Cerebellar cortex (tissue), 1 donor: Measurements from ENCODE around the gene CADPS2.

Source experiments
- DNase-seq: peaks from one replicate; pipeline ENCODE4 v3.0.0-alpha.2; 2015; ENCODE audit warnings: low spot score

The CADPS2 gene

DNA sequence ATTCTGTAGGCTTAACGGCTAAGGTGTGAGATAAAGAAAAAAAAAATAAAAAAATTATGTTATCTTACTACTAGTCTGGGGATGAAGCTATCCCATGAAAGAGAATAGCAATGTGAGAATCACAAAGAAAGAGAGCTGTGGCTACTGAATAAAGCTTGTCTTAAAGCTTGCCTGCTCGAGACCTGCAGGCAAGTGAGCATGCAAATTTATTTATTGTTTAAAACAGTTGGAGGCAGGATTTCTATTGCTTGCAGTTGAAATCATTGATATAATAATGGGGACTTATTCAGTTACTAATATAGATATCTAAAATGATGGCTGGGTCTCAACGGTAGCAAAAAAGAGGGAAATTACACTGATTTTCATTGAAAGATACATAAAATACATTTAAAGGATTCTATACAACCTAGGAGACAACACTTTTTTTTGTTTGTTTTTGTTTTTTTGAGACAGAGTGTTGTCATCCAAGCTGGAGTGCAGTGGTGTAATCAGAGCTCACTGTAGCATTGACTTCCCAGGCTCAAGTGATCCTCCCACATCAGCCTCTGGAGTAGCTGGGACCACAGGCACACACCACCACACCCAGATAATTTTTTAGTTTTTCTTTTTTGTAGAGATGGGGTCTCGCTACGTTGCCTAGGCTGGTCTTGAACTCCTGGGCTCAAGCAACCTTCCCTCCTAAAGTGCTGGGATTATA is 437.2 kb downstream of the CADPS2 start:
- DNase-seq = no peak

DNA sequence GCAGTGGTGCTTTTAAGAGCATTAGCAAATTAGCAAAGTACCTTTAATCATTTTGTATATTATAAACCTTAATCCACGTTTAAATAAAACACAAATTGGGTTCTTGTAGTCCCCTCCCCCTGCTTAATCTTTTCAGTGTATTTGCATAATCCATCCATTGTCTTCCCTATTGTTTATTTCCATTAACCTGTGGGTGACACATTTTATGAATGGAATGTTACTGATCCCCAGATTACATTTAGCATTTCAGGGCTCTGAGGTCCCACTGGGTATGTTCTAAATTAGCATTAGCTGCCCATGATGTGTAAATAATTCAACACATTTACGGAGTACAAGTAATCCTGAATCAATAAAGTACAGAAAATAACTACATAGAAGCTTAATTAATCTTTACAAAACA is 443.3 kb downstream of the CADPS2 start:
- DNase-seq = no peak

DNA sequence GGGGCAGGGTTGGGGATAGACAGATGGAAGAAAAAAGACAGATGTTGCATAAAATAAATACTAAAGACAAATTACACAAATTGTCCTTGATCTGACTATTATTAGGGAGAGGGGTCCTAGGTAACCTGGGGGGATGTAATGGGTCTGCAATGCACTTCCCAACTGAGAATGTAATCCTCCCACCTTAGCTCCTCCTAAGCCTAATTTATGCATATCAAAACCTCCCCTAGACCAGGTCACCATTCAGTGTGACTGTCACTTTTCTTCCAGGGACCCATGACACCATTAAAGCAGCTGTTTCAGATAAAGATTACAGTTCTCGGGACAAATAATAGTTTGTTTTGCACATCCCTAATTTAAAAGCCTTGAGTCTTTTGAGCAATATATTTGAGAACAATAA is 447.8 kb downstream of the CADPS2 start:
- no peak for DNase-seq

DNA sequence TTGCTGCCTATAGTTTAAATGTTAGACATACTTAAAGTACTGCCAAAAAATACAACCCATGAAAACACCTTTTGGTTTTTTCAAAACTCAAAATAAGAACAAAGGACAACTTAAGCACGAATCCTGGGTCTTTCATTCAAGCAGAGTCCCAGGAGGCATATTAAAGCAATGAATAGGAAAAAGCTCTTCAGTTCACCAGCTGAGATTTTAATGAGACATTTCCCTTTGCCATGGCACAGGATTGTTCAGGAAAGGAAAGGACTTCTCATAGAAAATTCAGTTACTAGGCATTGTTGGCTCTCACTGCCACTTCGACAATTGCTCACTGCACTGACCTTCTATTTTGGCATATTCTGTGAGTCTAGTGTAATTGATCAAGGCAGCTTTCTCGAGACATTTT is 448.3 kb downstream of the CADPS2 start:
- DNase-seq = no peak

DNA sequence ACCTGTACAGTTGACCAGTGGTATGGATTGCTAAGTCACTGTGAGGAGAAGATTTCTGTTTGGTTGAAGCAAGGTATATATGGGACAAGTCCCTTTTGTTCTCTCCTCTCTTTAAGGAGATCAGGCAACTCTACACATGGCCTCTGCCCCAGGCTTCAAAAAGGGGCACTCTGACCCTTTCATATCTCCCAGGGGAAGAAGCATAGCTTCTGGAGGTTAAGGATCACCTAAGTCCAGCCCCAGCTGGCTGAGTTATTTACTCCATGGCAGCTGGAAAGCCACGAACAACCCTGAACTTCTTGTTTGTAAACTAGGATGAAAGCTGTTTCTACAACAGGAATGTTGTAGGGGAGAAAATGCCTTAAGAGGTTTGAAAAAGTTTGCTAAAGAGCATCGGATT is 452.5 kb downstream of the CADPS2 start:
- DNase-seq = no peak

DNA sequence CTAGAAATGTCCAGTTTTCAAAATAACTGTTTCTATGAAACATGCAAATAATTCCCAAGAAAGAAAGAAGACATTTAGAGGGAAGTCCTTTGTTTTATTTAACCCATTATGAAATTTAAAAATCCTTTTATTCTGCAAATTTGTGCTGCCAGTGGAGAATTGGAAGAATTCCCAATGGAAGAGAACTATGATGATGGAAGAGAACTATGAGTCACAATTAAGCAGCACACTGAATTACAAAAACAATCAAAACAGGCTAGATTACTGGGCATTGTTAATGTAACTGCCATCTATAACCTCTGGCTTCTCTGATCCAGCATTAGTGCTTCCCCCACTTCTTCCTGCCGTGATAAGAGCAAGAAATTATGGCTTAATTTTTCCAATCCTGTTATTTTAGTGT is 455.6 kb downstream of the CADPS2 start:
- DNase-seq = no peak

DNA sequence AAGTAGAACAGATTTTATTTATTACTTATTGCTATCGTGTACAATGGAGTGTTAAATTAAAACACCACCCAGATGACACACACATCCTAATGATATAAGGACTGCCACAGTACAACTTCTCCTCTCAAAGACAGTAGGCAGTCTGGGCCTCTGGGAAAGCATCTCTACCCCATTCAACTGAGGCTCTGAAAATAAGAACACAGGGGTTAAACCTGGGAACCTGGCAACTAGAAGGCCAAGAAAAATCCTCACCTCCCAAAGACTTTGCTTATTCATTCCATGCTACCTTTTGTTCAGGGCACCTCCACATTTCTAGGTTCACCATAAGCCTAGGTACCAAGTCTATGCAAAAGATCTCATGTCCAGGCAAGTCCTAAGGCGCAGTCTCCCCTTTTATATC is 456.3 kb downstream of the CADPS2 start:
- DNase-seq = no peak

DNA sequence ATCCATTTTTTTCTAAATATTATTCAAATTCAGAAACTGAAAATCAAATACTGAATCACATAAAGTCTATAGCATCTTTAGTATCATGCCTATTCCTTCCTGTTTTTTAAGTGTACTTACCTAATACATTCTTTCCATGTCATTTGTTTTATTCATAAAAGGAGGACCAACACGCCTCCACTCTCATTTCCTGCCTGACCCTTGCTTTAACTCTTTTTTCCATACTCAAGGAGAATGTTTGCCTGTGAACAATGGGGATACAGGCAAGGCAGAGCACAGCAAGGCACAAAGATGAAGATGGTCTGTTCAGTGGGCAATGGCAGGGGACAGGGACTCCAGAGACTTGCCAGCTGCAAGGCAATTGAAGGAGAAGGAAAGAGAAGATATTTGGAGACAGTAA is 460.5 kb downstream of the CADPS2 start:
- no peak for DNase-seq

DNA sequence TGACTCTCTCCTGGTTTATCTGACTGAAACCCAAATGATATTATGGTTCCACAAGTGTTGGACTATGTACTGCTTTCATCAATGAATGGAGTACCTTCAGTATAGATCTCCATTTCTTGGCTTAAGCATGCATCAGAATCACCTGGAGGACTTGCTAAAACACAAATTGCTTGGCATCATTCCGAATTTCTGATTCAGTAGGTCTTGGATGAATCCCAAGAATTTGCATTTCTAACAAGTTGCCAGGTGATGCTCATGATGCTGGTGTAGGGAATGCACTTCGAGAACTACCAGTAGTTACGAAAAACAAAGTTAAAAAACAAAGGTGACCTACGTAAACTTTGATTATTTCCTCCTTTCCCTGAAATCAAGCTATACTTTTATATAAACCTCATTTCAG is 462.7 kb downstream of the CADPS2 start:
- DNase-seq = peak; percentile 65

DNA sequence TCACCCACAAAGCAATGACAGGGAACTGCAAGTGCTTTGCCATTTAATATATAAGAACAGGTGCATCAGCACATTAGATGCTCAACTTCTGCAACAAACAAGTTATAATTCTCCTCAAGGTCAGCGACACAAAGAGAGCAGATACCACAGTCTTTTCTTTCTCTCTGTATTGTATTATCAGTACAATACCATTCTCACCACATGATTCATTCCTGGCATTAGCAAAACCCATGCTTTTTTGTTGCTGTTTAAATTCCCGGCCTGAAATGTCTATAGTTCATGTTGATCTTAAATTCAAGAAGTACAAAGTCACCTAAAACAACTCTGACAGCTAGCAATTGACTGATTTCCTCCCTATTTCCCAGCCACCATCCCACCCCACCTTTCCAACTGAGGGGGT is 469.9 kb downstream of the CADPS2 start:
- DNase-seq = no peak

DNA sequence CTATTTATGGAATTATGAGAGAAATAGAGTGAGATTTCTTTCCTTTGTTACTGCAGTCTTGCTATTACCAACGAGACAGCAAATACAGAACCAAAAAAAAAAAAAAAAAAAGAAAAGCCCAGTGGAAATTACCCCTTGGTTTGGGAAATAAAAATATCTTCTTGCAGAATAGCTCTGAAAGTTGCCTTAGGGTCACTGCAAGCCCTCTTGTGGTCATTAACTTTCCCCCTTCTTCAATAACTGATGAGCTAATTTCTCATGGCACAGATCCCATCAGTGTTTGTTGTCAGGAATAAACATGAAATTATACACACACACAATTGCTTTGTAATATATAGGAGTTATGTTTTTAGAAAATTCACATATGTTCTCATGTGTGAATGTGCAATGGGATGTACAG is 470.8 kb downstream of the CADPS2 start:
- DNase-seq = no peak

DNA sequence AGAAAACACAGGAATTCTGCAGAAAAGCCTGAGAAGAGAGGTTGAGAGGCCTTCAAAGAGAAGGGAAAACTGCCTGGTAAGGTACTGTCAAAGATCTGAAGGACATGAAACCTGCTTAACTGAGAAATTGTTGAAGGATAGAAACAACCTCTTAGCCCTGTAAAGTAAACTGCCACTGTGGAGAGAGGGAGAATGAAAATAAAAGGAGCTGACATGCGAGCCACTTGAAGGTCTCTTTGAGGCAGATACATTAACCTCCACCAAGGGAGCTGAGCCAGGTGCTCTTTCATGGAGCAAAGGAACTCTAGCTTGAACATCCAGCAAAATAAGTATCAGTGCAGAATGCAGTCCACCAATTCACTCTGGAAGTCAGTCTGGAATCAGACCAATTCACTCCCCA is 472.9 kb downstream of the CADPS2 start:
- DNase-seq = no peak

DNA sequence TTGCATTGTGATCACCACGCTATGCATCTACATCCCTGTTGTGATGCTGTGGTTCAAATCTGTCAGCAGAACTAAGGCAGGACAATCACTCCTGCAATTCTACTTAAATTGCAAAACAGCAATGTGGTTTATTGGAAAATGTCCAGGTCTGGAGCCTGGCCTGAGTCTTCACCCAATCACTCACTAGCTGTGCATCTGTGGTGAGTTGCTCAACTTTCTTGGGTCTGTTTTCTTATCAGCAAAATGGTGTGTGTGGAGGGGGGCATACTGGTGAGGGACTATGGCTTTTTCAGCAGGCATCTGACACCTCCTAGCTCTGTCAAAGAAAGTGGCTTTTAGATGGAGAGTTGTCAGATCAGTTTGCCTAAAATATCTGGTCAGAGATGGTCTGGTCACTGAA is 473.4 kb downstream of the CADPS2 start:
- no peak for DNase-seq

DNA sequence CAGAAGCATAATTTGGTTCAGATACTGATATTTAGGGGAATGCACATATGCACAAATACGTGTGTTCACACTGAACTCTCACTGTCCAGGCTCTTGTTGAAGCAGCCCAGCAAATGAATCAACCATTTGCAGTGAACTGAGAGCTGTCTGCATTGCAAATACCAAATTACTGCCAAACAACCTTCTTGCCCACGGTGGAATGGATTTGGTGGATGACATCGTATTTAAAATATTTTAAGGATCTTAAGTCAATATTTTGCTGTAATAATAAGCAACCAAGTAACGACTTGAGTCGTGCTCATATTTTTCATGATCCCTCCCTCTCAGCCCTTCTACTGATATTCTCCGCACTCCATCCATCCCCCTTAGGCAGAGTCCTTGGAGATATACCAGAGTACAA is 473.8 kb downstream of the CADPS2 start:
- DNase-seq = no peak

DNA sequence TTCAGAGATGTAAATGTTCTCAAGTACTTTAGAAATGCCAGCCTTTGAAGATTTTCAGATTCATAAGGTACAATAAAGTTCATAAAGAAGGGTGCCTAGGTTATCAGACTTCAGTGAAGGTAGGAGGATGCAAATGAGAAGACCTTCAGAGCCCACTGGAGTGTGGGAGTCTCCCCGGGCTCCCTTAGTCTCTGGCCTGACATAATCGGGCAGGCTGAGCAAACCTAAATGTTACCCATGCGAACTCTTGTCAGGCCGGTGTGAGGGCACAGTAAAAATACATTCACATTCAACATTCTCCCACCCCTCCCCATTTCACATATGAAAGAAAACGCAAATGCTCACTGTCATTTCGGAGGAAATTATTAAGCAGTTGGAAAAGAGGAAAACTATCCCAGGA is 479.1 kb downstream of the CADPS2 start:
- no peak for DNase-seq

DNA sequence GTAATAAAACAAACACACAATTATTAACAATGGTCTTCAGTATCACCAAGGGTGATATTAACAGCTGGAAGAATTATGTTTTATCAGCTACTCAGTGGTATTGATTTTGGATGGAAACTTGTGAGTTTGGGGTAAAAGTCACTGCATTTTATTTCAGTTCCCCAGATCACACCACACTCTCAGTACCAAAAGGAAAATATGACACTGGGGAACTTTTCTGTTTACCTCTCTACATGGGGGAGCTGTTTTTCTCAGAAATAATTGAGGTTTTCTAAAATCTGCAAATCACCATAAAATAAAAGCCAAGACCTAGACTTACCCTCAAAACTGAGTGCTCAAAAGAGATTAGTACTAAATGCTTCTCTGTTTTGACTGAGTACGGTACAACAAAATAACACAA is 483.1 kb downstream of the CADPS2 start:
- DNase-seq = no peak

DNA sequence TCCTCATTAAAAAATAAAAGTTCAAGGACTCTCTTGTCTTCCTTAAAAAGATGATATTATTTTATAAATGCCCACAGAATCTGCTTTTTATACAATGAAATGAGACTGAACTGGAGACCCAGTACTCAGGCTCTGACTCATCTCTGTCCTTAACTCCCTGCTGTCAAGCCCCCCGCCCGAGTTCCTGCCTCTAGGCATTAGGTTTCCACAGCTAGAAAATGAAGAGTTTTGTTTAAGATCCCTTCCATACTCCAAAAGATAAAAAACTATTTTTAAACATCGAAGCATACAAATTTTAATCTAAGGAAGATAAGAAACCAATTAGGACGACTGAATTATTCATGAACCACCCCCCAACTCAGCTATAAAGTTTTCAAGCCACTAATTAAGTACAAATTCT is 484.0 kb downstream of the CADPS2 start:
- no peak for DNase-seq

DNA sequence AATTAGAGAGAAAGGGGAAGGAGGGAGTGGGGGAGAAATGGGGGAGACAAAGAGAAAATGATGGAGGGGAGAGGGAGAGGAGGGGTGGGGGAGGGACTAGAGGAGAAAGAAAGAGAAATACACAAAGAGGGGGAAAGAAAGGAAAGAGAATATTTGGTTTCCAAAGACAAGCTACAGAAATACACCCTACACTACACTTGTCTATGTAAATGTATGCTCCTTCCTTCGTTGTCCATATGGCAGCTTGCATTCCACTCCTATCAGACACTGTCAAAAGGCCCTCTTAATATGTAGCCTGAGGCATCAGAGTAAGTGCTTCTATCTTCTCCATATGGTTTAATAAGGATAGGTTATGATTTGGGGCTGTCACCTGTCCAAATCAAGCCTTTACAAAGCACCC is 488.9 kb downstream of the CADPS2 start:
- no peak for DNase-seq

DNA sequence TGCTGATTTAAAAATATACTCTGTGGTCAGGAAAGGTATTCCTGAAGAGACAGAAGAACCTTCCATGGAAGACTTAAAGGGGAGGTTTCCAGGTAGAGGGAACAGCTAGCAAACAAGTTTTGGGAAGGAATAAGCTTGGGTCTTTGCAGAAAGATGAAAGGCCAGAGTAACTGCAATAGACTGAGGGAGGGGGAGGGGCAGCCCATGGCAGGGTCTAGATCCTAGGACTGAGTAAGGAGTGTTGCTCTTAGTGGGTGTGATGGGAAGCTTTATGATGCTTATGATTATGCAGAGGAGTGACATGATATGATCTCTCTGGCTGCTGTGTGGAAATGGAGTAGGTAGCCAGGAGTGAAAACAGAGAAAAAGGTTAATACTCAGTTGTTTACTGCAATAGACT is 491.7 kb downstream of the CADPS2 start:
- DNase-seq = no peak

DNA sequence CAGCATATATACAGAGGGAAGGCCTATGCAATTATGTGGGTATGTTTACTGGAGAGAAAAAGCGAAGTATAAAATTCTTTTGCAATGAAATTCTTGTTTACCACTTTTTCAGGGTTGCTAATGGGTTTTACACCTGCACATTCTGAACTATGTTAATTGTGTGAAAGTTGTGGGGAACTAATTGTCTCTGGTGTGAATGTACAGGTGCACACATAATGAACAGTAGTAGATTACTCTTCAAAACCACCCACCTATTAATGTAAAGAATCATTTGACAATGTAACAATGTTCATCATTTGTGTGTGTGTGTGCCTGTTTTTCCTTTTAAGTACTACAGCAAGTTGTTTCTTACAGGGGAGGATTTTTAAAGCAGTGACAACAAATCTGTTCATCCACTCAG is 501.7 kb downstream of the CADPS2 start:
- DNase-seq = no peak

DNA sequence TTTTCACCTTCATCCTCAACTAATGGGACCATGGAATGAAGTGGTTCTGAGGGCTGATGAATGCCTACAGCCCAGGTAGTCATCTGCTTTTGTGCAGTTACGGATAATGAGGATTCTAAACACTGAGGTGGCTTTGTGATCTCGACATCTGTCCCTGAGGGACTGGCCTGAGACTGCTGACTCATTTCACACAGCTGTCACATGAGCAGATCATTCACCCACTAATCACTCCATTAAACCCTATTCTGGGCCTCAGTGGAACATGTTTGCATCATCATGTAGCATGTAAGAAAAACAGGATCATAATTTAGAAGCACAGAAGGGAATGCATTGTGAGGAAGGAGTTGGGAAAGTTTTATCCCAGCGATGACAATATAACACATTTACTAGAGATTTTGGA is 502.3 kb downstream of the CADPS2 start:
- no peak for DNase-seq

DNA sequence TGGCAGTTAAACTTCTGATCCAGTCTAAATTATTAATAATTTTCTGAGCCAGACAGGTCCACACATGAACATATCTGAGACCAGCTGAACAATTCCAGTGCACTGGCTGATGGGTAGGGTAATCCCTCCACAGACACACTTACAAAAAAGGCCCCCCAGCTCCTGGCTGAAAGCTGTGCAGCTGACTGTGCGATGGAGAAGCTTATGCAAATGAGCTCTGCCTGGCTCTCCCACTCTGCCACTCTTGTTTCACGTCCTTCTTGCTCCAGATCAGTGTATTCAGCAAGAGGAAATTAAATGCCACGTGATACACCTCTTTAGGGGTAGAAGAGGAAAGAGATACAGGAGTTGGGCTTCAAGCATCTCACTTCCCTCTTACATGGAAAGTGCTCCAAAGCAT is 505.3 kb downstream of the CADPS2 start:
- no peak for DNase-seq

DNA sequence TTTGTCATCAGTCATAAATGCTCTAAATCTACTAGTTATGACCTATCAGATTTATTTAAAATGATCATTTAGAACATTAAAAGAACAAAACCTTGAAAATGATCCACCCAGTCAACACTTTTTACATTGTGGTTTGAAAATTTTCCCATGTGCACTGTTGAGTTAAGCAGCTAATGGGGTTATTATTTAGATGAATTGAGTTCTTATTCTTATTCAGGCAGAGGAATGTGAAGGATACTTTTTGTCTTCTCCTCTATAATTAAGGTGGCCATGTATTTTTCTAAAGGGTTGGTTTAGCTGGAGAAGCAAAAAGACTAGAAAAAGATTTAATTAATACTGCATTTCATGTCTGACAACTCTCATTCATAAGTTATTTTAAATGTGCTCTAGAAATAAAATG is 506.8 kb downstream of the CADPS2 start:
- no peak for DNase-seq

DNA sequence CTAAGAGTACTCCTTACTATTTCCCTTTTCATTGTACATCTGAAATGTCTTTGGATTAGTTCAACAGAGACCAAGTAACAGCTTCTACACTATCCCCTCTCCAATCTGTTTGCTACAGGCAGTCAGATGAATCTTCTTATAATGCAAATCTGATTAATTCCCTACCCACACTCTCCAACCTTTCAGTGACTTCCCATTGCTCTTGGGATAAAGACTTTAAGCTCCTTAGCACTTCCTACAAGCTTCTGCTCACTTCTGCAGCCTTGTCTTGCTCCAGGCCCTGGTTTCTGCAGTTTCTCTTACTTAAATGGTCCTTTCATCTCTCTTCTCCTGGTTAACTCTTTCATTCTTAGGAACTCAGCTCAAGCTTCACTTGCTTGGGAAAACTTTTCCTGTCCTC is 516.5 kb downstream of the CADPS2 start:
- no peak for DNase-seq

DNA sequence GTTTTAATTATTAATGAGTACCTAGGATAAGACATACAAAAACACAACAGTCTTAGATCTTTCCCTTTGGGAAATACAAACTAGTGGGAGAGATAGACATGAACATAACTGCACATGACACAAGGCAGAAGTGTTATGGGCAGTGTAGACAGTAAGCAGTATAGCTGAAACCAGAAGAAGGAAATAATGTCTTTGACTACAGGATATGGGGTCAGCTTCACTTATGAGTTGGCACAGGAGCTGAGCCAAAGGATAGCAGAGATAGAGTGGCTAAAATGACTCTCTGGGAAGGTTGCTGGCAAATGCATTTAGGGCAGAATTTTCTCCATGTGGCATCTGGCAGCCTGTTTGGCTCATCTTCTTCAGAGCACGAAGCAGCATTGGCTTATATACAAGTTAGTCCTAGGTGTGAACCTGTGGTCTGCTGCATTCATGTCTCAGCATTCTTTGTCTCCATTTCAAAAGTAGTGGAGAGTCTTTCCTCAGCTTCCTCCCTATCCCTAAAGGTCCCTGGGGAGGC is 521.4 kb downstream of the CADPS2 start:
- peak; percentile 62 for DNase-seq
